Measurements from ENCODE around the gene DVL1.

- no peak for TF ChIP-seq POLR2A (IDR thresholded peaks at IDR 0.05; ENCODE audit: low read length)
- no peak for TF ChIP-seq GATA1 (IDR thresholded peaks at IDR 0.05; ENCODE audit: low read depth, low read length)
Observed at GRCh38 chr1:1297802-1298424, 51.3 kb downstream of the DVL1 start.

All from erythroblast (primary cell).